Fibroblast of mammary gland (primary cell): ENCODE results near the gene JAKMIP1.

ENCODE experiments used
- DNase-seq: peaks from one replicate; pipeline ENCODE4 v3.0.0-alpha.2; 2010; ENCODE audit warnings: low read depth
- H3K4me3 ChIP-seq: 2 replicates; pipeline ENCODE4 v1.5.1; 2011; ENCODE audit warnings: low read depth, mild to moderate bottlenecking, low read length, moderate library complexity; ENCODE audit not compliant: control insufficient read depth
- CTCF ChIP-seq: conservative IDR thresholded peaks from 2 replicates; pipeline ENCODE4 v1.5.1; 2011; ENCODE audit warnings: low read depth, low read length, inconsistent platforms; ENCODE audit not compliant: control insufficient read depth, insufficient read depth

The JAKMIP1 gene

GRCh38 chr4:6152869-6153705, 47.3 kb downstream of the JAKMIP1 start:
- no peak for TF ChIP-seq CTCF
- H3K4me3 ChIP-seq, result no peak overlapping the region
- no peak for DNase-seq

GRCh38 chr4:6150046-6150735, 50.2 kb downstream of the JAKMIP1 start:
- H3K4me3 ChIP-seq, result no peak overlapping the region
- no peak for DNase-seq
- no peak for TF ChIP-seq CTCF

GRCh38 chr4:6148506-6149205, 51.7 kb downstream of the JAKMIP1 start:
- no peak for TF ChIP-seq CTCF
- no peak for DNase-seq
- no peak overlapping the region for H3K4me3 ChIP-seq

GRCh38 chr4:6147441-6147840, 52.9 kb downstream of the JAKMIP1 start:
- DNase-seq, result no peak
- TF ChIP-seq CTCF, result no peak

GRCh38 chr4:6143603-6144181, 56.7 kb downstream of the JAKMIP1 start:
- H3K4me3 ChIP-seq, result no peak overlapping the region
- no peak for TF ChIP-seq CTCF
- no peak for DNase-seq

More at GRCh38 chr4:6147441-6147840, 52.9 kb downstream of the JAKMIP1 start:
- H3K4me3 ChIP-seq, result no peak overlapping the region

GRCh38 chr4:6142935-6143602, 57.3 kb downstream of the JAKMIP1 start:
- no peak for DNase-seq
- H3K4me3 ChIP-seq, result no peak overlapping the region
- TF ChIP-seq CTCF, result no peak
